SK-N-SH (cell line): ENCODE results near the gene VPS16. TPM values are rescaled to one million over a fixed set of nuclear protein-coding genes. Genes with fewer than 3 reads are reported as not detected.

Experiments
- CTCF ChIA-PET: fragments of 300-600, 350-600 bp; formaldehyde crosslinking; extraction: SDS; loops from one replicate; lab custom pipeline; 2021; lab: Yijun Ruan, JAX
- POLR2A ChIA-PET: fragments of 350-600 bp; sonication (Branson Sonifier 250); formaldehyde crosslinking; extraction: SDS; loops from one replicate; lab custom pipeline; 2020; ENCODE audit warnings: antibody characterized with exemption, inconsistent platforms; lab: Yijun Ruan, JAX
- DNase-seq: peaks from one replicate; pipeline ENCODE4 v3.0.0; 2012
- H2AFZ ChIP-seq: fragments of 200-600 bp; sonication (generic); 2 replicates; pipeline ENCODE4 v1.8.1; 2016; ENCODE audit warnings: antibody characterized with exemption, mild to moderate bottlenecking, low read depth
- H3F3A ChIP-seq: fragments of 200-600 bp; sonication (generic); replicated peaks from 2 replicates; pipeline ENCODE3; 2016; ENCODE audit warnings: antibody characterized with exemption, mild to moderate bottlenecking; ENCODE audit not compliant: insufficient read depth
- H3K27ac ChIP-seq, 2 experiments: fragments of 200-500 bp in 1 of 2; fragments of 200-600 bp in 1 of 2; sonication (Bioruptor generic) in 1 of 2; sonication (generic), shearing (Covaris generic) in 1 of 2; 2 replicates each; pipeline versions ENCODE4 v1.5.1 to v1.6.1; 2014 to 2016; ENCODE audit warnings: low read depth in 2 of 2, inconsistent platforms in 1 of 2, low read length in 1 of 2, mild to moderate bottlenecking in 1 of 2, mixed read lengths in 1 of 2
- H3K27me3 ChIP-seq: fragments of 200-600 bp; sonication (generic), shearing (Covaris generic); 2 replicates; pipeline ENCODE4 v1.6.1; 2016; ENCODE audit warnings: mixed run types; ENCODE audit not compliant: insufficient read depth
- H3K36me3 ChIP-seq, 2 experiments: fragments of 200-500 bp in 1 of 2; fragments of 200-600 bp in 1 of 2; sonication (Bioruptor generic) in 1 of 2; sonication (generic) in 1 of 2; replicated peaks in 1 of 2; 2 replicates each; pipeline versions ENCODE3 to v1.5.1; 2014 to 2016; ENCODE audit warnings: low read length in 1 of 2, mild to moderate bottlenecking in 1 of 2; ENCODE audit not compliant: insufficient read depth in 2 of 2, control insufficient read depth in 1 of 2
- H3K4me1 ChIP-seq, 2 experiments: fragments of 200-500 bp in 1 of 2; fragments of 200-600 bp in 1 of 2; sonication (Bioruptor generic) in 1 of 2; sonication (generic), shearing (Covaris generic) in 1 of 2; 2 replicates each; pipeline versions ENCODE4 v1.5.1 to v1.6.1; 2014 to 2016; ENCODE audit warnings: low read depth in 1 of 2, low read length in 1 of 2, mixed run types in 1 of 2; ENCODE audit not compliant: insufficient read depth in 2 of 2, control insufficient read depth in 1 of 2
- H3K4me2 ChIP-seq: fragments of 200-600 bp; sonication (generic), shearing (Covaris generic); 2 replicates; pipeline ENCODE4 v1.6.1; 2017; ENCODE audit warnings: mixed run types
- H3K4me3 ChIP-seq, 2 experiments: fragments of 200-500 bp in 1 of 2; fragments of 200-600 bp in 1 of 2; sonication (Bioruptor generic) in 1 of 2; sonication (generic), shearing (Covaris generic) in 1 of 2; 2 replicates each; pipeline versions ENCODE4 v1.5.1 to v1.8.1; 2014 to 2016; ENCODE audit warnings: low read depth in 2 of 2, inconsistent platforms in 1 of 2, low read length in 1 of 2, mild to moderate bottlenecking in 1 of 2, mixed read lengths in 1 of 2, moderate library complexity in 1 of 2
- H3K79me2 ChIP-seq: fragments of 200-600 bp; sonication (generic); 2 replicates; pipeline ENCODE4 v1.8.1; 2017; ENCODE audit warnings: mild to moderate bottlenecking; ENCODE audit not compliant: insufficient read depth
- H3K9ac ChIP-seq: fragments of 200-600 bp; sonication (generic); 2 replicates; pipeline ENCODE4 v1.6.1; 2017; ENCODE audit warnings: mixed run types
- H3K9me2 ChIP-seq: fragments of 200-600 bp; sonication (generic); 2 replicates; pipeline ENCODE4 v1.6.1; 2017; ENCODE audit warnings: mixed run types
- H3K9me3 ChIP-seq: fragments of 200-600 bp; sonication (generic); 2 replicates; pipeline ENCODE4 v1.6.1; 2017; ENCODE audit warnings: mixed run types, mild to moderate bottlenecking, moderate library complexity
- H4K20me1 ChIP-seq: fragments of 200-600 bp; sonication (generic); 2 replicates; pipeline ENCODE4 v1.6.1; 2017; ENCODE audit warnings: mild to moderate bottlenecking, mixed run types; ENCODE audit not compliant: insufficient read depth
- CHD2 ChIP-seq: fragments of 150-350 bp; IDR thresholded peaks from 2 replicates; pipeline ENCODE4 v1.6.1; 2018; ENCODE audit warnings: low read length; ENCODE audit not compliant: partially characterized antibody
- EP300 ChIP-seq, 2 experiments: IDR thresholded peaks; 2 replicates each; pipeline versions ENCODE4 v1.4.0 to v1.6.1; 2012; ENCODE audit warnings: borderline replicate concordance in 1 of 2, low read depth in 1 of 2, low read length in 1 of 2
- FOSL2 ChIP-seq: IDR thresholded peaks from 2 replicates; pipeline ENCODE4 v1.4.0; 2012; ENCODE audit warnings: low read depth, mild to moderate bottlenecking, moderate library complexity, borderline replicate concordance
- FOXJ3 ChIP-seq: sonication (generic); formaldehyde crosslinking; IDR thresholded peaks from 2 replicates; pipeline ENCODE4 v1.5.1; 2020; ENCODE audit warnings: mild to moderate bottlenecking, missing genetic modification reagents
- MAX ChIP-seq: IDR thresholded peaks from 2 replicates; pipeline ENCODE4 v1.4.0; 2012; ENCODE audit warnings: low read depth
- MEF2A ChIP-seq: IDR thresholded peaks from 2 replicates; pipeline ENCODE4 v1.4.0; 2012; ENCODE audit warnings: low read depth, borderline replicate concordance
- NFIC ChIP-seq: IDR thresholded peaks from 2 replicates; pipeline ENCODE4 v1.4.0; 2012; ENCODE audit warnings: borderline replicate concordance
- REST ChIP-seq: IDR thresholded peaks from 2 replicates; pipeline ENCODE4 v1.6.1; 2012; ENCODE audit warnings: mild to moderate bottlenecking, low read depth, low read length, moderate library complexity
- SIN3A ChIP-seq: IDR thresholded peaks from 2 replicates; pipeline ENCODE4 v1.6.1; 2012; ENCODE audit warnings: low read depth, mild to moderate bottlenecking, low read length, moderate library complexity, borderline replicate concordance
- TAF1 ChIP-seq: IDR thresholded peaks from 2 replicates; pipeline ENCODE4 v1.6.1; 2012; ENCODE audit warnings: low read depth, mild to moderate bottlenecking, low read length, moderate library complexity, borderline replicate concordance
- TCF12 ChIP-seq: IDR thresholded peaks from 2 replicates; pipeline ENCODE4 v1.4.0; 2012
- TEAD4 ChIP-seq: IDR thresholded peaks from 2 replicates; pipeline ENCODE4 v1.4.0; 2012; ENCODE audit warnings: mild to moderate bottlenecking, borderline replicate concordance; ENCODE audit not compliant: insufficient read depth
- ZBTB33 ChIP-seq: IDR thresholded peaks from 2 replicates; pipeline ENCODE4 v1.4.0; 2012; ENCODE audit warnings: low read depth, borderline replicate concordance
- WGBS: methylation state at CpG from one replicate; pipeline ENCODE4 v1.1.6; 2017; ENCODE audit warnings: low lambda C conversion rate; 5-methylcytosine and 5-hydroxymethylcytosine counted together
- polyA plus RNA-seq, 3 experiments: library from polyadenylated mRNA; depleted of rRNA; stranded (reverse); fragments of >200 nt; gene quantifications; 2 replicates each; pipeline ENCODE4 v1.2.3, GENCODE V29; 2012

VPS16 gene
- polyA plus RNA-seq, 1 of the 3 experiments (the other 2 are of a cell fraction) = 62.0 TPM

- TF ChIP-seq MAX = no peak
- no peak for TF ChIP-seq TAF1
- no peak for TF ChIP-seq FOSL2
- TF ChIP-seq NFIC = no peak
- TF ChIP-seq TCF12 = no peak
- no peak for TF ChIP-seq MEF2A
- no peak for TF ChIP-seq SIN3A
- TF ChIP-seq EP300 (IDR thresholded peaks at IDR 0.05; ENCODE audit: borderline replicate concordance in 1 of 2, low read depth in 1 of 2, low read length in 1 of 2) = no peak
- no peak for TF ChIP-seq ZBTB33
- TF ChIP-seq, all 33 proteins: peak for 0
Observed at GRCh38 chr20:2879146-2879545, 38.6 kb downstream of the VPS16 start (continued).

GRCh38 chr20:2880650-2881049, 40.1 kb downstream of the VPS16 start:
- Histone ChIP-seq H3K79me2 (peaks cover 94% of the 10 kb centered on the region), H3K9ac (no peak overlapping the region), H3K9me3 (no peaks in the 10 kb centered on the region), H3F3A (no peaks in the 10 kb centered on the region), H3K4me3 (no peak overlapping the region), H3K36me3 (peaks cover 0 to 9% of the 10 kb centered on the region in 2 experiments), H3K9me2 (no peaks in the 10 kb centered on the region), H3K4me2 (no peak overlapping the region), H2AFZ (no peak overlapping the region)
- POLR2A ChIA-PET = no interaction called here
- WGBS = 93% methylated on average over 7 of the region's 7 CpGs
- CTCF ChIA-PET = interaction anchor here (1.1 kb wide), 1 partner anchor 19 kb away, joined by 4 read pairs; no protein-coding TSS in a partner anchor
- DNase-seq = no peak
- TF ChIP-seq REST (no peak), TAF1 (no peak), FOXJ3 (no peak), CHD2 (no peak), TEAD4 (no peak)
- TF ChIP-seq, all 33 proteins: peak for 0
- Histone ChIP-seq H3K4me1 (peaks cover 0 to 3% of the 10 kb centered on the region in 2 experiments; a peak in 3 of 4 replicates), H4K20me1 (peaks cover 46% of the 10 kb centered on the region), H3K27me3 (no peaks in the 10 kb centered on the region), H3K27ac (no peak overlapping the region)
